Panc1 (cell line): ENCODE data around the gene PCP4L1. TPM values are rescaled to one million over a fixed set of nuclear protein-coding genes. Genes with fewer than 3 reads are reported as not detected.

Experiments
- ATAC-seq: fragments of 200-7000 bp; cut with Tn5 transposase; 2 replicates; pipeline ENCODE4 v1.9.1; 2020; ENCODE audit warnings: mild to moderate bottlenecking, moderate library complexity
- BruUV-seq: library from RNA; stranded (reverse); fragments of 400-500 nt; replicated peaks from 2 replicates; lab custom pipeline; 2021; lab: Mats Ljungman, UMichigan
- CTCF ChIA-PET: fragments of 300-600 bp; sonication (Branson Sonifier 250); formaldehyde crosslinking; loops from one replicate; lab custom pipeline; 2022; ENCODE audit warnings: antibody characterized with exemption; lab: Charles Lee
- POLR2A ChIA-PET: fragments of 300-600 bp; sonication (Branson Sonifier 250); formaldehyde crosslinking; loops from one replicate; lab custom pipeline; 2022; ENCODE audit warnings: antibody characterized with exemption; lab: Charles Lee
- DNase-seq: peaks from one replicate; pipeline ENCODE4 v3.0.0-alpha.2; 2010; ENCODE audit warnings: low read depth, low spot score
- H3K27ac ChIP-seq: 2 replicates; pipeline ENCODE4 v1.5.1; 2011; ENCODE audit warnings: mild to moderate bottlenecking, low read length, inconsistent platforms
- H3K27me3 ChIP-seq: fragments of 200-500 bp; sonication (Bioruptor generic); 2 replicates; pipeline ENCODE4 v1.6.0; 2014; ENCODE audit warnings: low read length, inconsistent platforms; ENCODE audit not compliant: control insufficient read depth, insufficient read depth
- H3K36me3 ChIP-seq: fragments of 200-500 bp; sonication (Bioruptor generic); 2 replicates; pipeline ENCODE4 v1.5.1; 2014; ENCODE audit warnings: inconsistent platforms, mild to moderate bottlenecking, low read length, moderate library complexity; ENCODE audit not compliant: control insufficient read depth, insufficient read depth
- H3K4me1 ChIP-seq: 2 replicates; pipeline ENCODE4 v1.5.1; 2011; ENCODE audit warnings: inconsistent platforms, mild to moderate bottlenecking, low read length, moderate library complexity; ENCODE audit not compliant: control insufficient read depth, insufficient read depth
- H3K4me3 ChIP-seq, 2 experiments: 2 replicates each; pipeline ENCODE4 v1.5.1; 2011 to 2012; ENCODE audit warnings: low read depth in 2 of 2, low read length in 2 of 2, mild to moderate bottlenecking in 2 of 2, inconsistent platforms in 1 of 2, moderate library complexity in 1 of 2
- H3K9me3 ChIP-seq: fragments of 200-500 bp; sonication (Bioruptor generic); 2 replicates; pipeline ENCODE4 v1.5.1; 2014; ENCODE audit warnings: low read depth, mild to moderate bottlenecking, inconsistent platforms, low read length, moderate library complexity; ENCODE audit not compliant: control insufficient read depth, insufficient read depth
- CTCF ChIP-seq: fragments of 450-650 bp; IDR thresholded peaks from 2 replicates; pipeline ENCODE4 v1.5.1; 2017; ENCODE audit warnings: mild to moderate bottlenecking
- POLR2AphosphoS5 ChIP-seq: IDR thresholded peaks from 2 replicates; pipeline ENCODE4 v1.6.1; 2012; ENCODE audit warnings: mild to moderate bottlenecking, low read depth, low read length, moderate library complexity
- REST ChIP-seq, 2 experiments: IDR thresholded peaks; 2 replicates each; pipeline ENCODE4 v1.6.1; 2011 to 2012; ENCODE audit warnings: low read depth in 2 of 2, control low read depth in 1 of 2, low read length in 1 of 2, mild to moderate bottlenecking in 1 of 2, moderate library complexity in 1 of 2; ENCODE audit not compliant: insufficient read depth in 1 of 2
- SIN3A ChIP-seq: IDR thresholded peaks from 2 replicates; pipeline ENCODE4 v1.6.1; 2012; ENCODE audit warnings: low read depth, mild to moderate bottlenecking, low read length, moderate library complexity, borderline replicate concordance; ENCODE audit not compliant: insufficient read depth
- TCF7L2 ChIP-seq: IDR thresholded peaks from 2 replicates; pipeline ENCODE4 v1.6.1; 2011; ENCODE audit warnings: mild to moderate bottlenecking, low read depth, low read length, inconsistent platforms
- in situ Hi-C: cut with HindIII; loops from 2 replicates; pipeline ENCODE4 v1.10.0; 2016; ENCODE audit warnings: low sequenced_read_pairs, low pct_unique_long_range_greater_than_20kb
- intact Hi-C: fragments of 100-400 bp; cut with micrococcal nuclease; formaldehyde crosslinking; loops from one replicate; pipeline ENCODE4 v1.10.0; 2022; ENCODE audit not compliant: unreplicated experiment
- total RNA-seq: library from RNA; stranded (reverse); gene quantifications from one replicate; pipeline ENCODE4 v1.2.1, GENCODE V29; 2021; ENCODE audit not compliant: unreplicated experiment

The PCP4L1 gene
- total RNA-seq, 1 experiment from 2014 or later, result not detected

- CTCF ChIA-PET, result interaction anchor here (0.6 to 1.1 kb wide), 7 partner anchors 13 to 79 kb away, joined by 3 to 9 read pairs (median 3); partner anchors contain the start of genes SDHC and TOMM40L
- H3K36me3 ChIP-seq, result no peaks in the 10 kb centered on the region
- BruUV-seq, result no TSS peak
- no peak overlapping the region for H3K4me3 ChIP-seq
- POLR2A ChIA-PET, result interaction anchor here (0.9 kb wide), 1 partner anchor 65 kb away, joined by 3 read pairs; the partner anchor contains the start of gene TOMM40L
- no peaks in the 10 kb centered on the region for H3K4me1 ChIP-seq
- DNase-seq, result no peak
- in situ Hi-C loops (no loop called here), intact Hi-C loops (loop anchor here (5.0 kb wide), 1 partner anchor 63 kb away; the partner anchor contains the start of gene TOMM40L)
- H3K9me3 ChIP-seq, result no peaks in the 10 kb centered on the region
- peaks cover 2% of the 10 kb centered on the region; the same call in 1 of the 2 replicates for H3K27me3 ChIP-seq
- TF ChIP-seq REST (IDR thresholded peaks at IDR 0.05; ENCODE audit: insufficient read depth in 1 of 2, low read depth in 2 of 2, low read length in 1 of 2) (no peak), CTCF (no peak), SIN3A (no peak), TCF7L2 (no peak), POLR2AphosphoS5 (no peak)
- ATAC-seq, result no peak
- H3K27ac ChIP-seq, result no peak overlapping the region
These were observed 32.2 kb downstream of the PCP4L1 start for GRCh38 chr1:161290779-161291178.

DNA sequence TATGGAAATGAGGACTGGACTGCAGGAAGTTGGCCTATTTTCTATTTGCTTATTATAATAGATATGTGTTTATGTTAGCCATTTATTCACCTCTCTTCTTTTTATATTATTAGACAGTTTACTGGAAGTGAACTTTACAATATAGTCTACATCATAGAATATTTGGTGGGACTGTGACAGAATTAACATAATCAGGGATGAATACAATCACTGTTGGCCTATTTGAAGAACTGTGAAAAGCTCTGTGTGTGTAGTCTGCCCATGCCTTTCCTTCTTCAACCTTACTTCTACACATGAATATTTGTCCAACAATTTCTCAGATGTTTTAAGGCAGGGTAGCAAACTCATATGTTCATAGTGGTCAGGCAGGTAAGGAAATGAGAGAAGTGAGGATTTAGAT lies 38.9 kb downstream of the PCP4L1 start:
- no peak for TF ChIP-seq SIN3A
- no peak for TF ChIP-seq TCF7L2
- TF ChIP-seq POLR2AphosphoS5, result no peak
- no peak for TF ChIP-seq REST (IDR thresholded peaks at IDR 0.05; ENCODE audit: insufficient read depth in 1 of 2, low read depth in 2 of 2, low read length in 1 of 2)
- no peak for TF ChIP-seq CTCF
- BruUV-seq, result no TSS peak

More for the DNA sequence above, 38.9 kb downstream of the PCP4L1 start:
- Histone ChIP-seq H3K4me3 (no peak overlapping the region), H3K27ac (no peak overlapping the region), H3K9me3 (no peaks in the 10 kb centered on the region), H3K4me1 (no peaks in the 10 kb centered on the region), H3K27me3 (no peaks in the 10 kb centered on the region), H3K36me3 (no peaks in the 10 kb centered on the region)
- intact Hi-C loops (no loop called here), in situ Hi-C loops (no loop called here)
- ChIA-PET POLR2A (no interaction called here), CTCF (interaction anchor here (0.5 kb wide), 1 partner anchor 77 kb away, joined by 6 read pairs; no protein-coding TSS in a partner anchor)
- DNase-seq (no peak), ATAC-seq (no peak)
